Thoracic aorta (tissue), 2 donors: ENCODE data around the gene RPUSD3. TPM values are rescaled to one million over a fixed set of nuclear protein-coding genes. Genes with fewer than 3 reads are reported as not detected.

ENCODE experiments used
- ATAC-seq: fragments of 150-250 bp; one replicate; pipeline ENCODE4 v1.8.0; 2017; ENCODE audit warnings: low read depth; ENCODE audit not compliant: insufficient number of reproducible peaks, low FRiP score
- DNase-seq: peaks from one replicate; pipeline ENCODE4 v3.0.0-alpha.2; 2020; ENCODE audit warnings: low spot score
- H3K27ac ChIP-seq, 2 donors: fragments of 200-600 bp; sonication (generic); 1 replicate in 1 of 2; 2 replicates in 1 of 2; pipeline ENCODE4 v1.5.1; 2016; ENCODE audit warnings: mild to moderate bottlenecking in 2 of 2, moderate library complexity in 2 of 2
- H3K27me3 ChIP-seq: fragments of 200-600 bp; sonication (generic); replicated peaks from 2 replicates; pipeline ENCODE4 v1.6.0; 2016; ENCODE audit warnings: mild to moderate bottlenecking; ENCODE audit not compliant: insufficient read depth
- H3K36me3 ChIP-seq: fragments of 200-600 bp; sonication (generic); one replicate; pipeline ENCODE4 v1.5.1; 2016
- H3K4me1 ChIP-seq, 2 donors: fragments of 200-600 bp; sonication (generic); 1 replicate in 1 of 2; 2 replicates in 1 of 2; pipeline versions ENCODE4 v1.5.1 to v1.6.0; 2016; ENCODE audit warnings: low read depth in 2 of 2, mild to moderate bottlenecking in 1 of 2; ENCODE audit not compliant: control insufficient read depth in 1 of 2
- H3K4me3 ChIP-seq: fragments of 200-600 bp; sonication (generic); 2 replicates; pipeline ENCODE4 v1.5.1; 2016; ENCODE audit warnings: mild to moderate bottlenecking
- H3K9me3 ChIP-seq: fragments of 200-600 bp; sonication (generic); 2 replicates; pipeline ENCODE4 v1.5.1; 2016
- total RNA-seq, 2 donors: library from RNA; depleted of rRNA; stranded (reverse); fragments of >200 nt; gene quantifications; one replicate each; pipeline versions ENCODE4 v1.1.0 to v1.2.3, GENCODE V29; 2016
- TF ChIP-seq, protein P1 (sequence below): fragments of 200-600 bp; sonication (generic); IDR thresholded peaks from one replicate; pipeline ENCODE4 v1.5.1; 2019; ENCODE audit warnings: antibody characterized with exemption

RPUSD3 gene
- total RNA-seq, 2 donors from 2014 or later = 24.5 to 41.3 TPM

DNA sequence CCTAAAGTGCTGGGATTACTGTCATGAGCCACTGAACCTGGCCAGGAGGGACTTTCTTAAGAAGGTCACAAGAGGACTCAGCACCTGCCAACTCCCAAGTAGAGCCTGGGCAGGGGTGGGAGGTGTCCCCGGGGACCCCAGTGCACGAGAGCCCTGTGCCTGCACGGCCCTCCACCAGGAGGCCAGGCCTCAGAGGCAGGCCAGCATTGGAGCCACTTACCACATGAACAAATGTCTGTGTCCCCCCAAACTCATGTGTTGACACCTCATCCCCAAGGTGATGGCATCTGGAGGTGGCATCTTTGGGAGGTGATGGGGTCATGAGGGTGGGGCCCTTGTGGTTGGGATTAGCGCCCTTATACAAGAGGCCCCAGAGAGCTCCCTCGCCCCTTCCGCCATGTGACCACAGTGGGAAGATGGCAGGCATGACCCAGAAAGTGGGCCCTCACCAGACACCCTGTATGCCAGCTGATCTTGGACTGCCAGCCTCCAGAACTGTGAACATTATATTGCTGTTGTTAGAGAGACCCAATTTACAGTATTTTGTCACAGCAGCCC is 3.2 kb upstream of the RPUSD3 start:
- peaks cover 5 to 6% of the 10 kb centered on the region in 2 donors for H3K4me1 ChIP-seq
- H3K36me3 ChIP-seq = no peaks in the 10 kb centered on the region
- ATAC-seq (no peak), DNase-seq (no peak)
- no peaks in the 10 kb centered on the region for H3K9me3 ChIP-seq
- TF ChIP-seq, protein P1, sequence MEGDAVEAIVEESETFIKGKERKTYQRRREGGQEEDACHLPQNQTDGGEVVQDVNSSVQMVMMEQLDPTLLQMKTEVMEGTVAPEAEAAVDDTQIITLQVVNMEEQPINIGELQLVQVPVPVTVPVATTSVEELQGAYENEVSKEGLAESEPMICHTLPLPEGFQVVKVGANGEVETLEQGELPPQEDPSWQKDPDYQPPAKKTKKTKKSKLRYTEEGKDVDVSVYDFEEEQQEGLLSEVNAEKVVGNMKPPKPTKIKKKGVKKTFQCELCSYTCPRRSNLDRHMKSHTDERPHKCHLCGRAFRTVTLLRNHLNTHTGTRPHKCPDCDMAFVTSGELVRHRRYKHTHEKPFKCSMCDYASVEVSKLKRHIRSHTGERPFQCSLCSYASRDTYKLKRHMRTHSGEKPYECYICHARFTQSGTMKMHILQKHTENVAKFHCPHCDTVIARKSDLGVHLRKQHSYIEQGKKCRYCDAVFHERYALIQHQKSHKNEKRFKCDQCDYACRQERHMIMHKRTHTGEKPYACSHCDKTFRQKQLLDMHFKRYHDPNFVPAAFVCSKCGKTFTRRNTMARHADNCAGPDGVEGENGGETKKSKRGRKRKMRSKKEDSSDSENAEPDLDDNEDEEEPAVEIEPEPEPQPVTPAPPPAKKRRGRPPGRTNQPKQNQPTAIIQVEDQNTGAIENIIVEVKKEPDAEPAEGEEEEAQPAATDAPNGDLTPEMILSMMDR = no peak
- no peak overlapping the region for H3K4me3 ChIP-seq
- H3K27ac ChIP-seq = no peak overlapping the region
- H3K27me3 ChIP-seq = no peaks in the 10 kb centered on the region

- Histone ChIP-seq H3K27me3 (no peaks in the 10 kb centered on the region), H3K27ac (no peak overlapping the region), H3K36me3 (peaks cover 4% of the 10 kb centered on the region), H3K9me3 (no peaks in the 10 kb centered on the region), H3K4me3 (no peak overlapping the region), H3K4me1 (peaks cover 5 to 6% of the 10 kb centered on the region in 2 donors)
- DNase-seq = no peak
- ATAC-seq = no peak
- TF ChIP-seq, protein P1 = no peak
These were observed 2.4 kb upstream of the RPUSD3 start for GRCh38 chr3:9846231-9846630.

DNA sequence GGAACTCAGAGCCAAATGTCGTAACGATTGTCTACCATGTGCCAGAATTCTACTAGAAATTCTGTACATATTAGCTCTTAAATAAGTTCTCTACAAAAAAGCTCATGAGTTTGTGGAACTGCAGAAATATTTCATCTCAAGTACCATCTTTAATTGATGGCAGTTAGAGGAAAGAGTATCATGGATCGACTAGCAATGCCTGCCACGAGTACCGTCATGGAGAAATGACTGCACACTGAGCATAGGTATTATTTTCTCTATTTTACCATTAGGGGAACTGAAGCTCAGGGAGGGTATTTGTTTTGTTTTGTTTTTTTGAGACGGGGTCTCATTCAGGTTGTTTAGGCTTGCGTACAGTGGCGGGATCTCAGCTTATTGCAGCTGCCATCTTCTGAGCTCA is 2.8 kb downstream of the RPUSD3 start:
- H3K36me3 ChIP-seq = peaks cover 13% of the 10 kb centered on the region

GRCh38 chr3:9838856-9839255 is 5.0 kb downstream of the RPUSD3 start:
- H3K27me3 ChIP-seq = no peaks in the 10 kb centered on the region
- no peak overlapping the region for H3K4me3 ChIP-seq
- DNase-seq (no peak), ATAC-seq (no peak)
- H3K36me3 ChIP-seq = peaks cover 21% of the 10 kb centered on the region
- H3K9me3 ChIP-seq = no peaks in the 10 kb centered on the region
- H3K4me1 ChIP-seq = peaks cover 0 to 6% of the 10 kb centered on the region in 2 donors
- TF ChIP-seq, protein P1 = no peak
- H3K27ac ChIP-seq = no peak overlapping the region

More for the DNA sequence above, 2.8 kb downstream of the RPUSD3 start:
- no peak overlapping the region for H3K4me3 ChIP-seq
- no peak for DNase-seq
- no peak overlapping the region for H3K27ac ChIP-seq
- no peak for ATAC-seq
- peaks cover 5 to 6% of the 10 kb centered on the region in 2 donors for H3K4me1 ChIP-seq
- H3K9me3 ChIP-seq = no peaks in the 10 kb centered on the region
- no peaks in the 10 kb centered on the region for H3K27me3 ChIP-seq
- TF ChIP-seq, protein P1 = no peak

GRCh38 chr3:9837701-9838582 is 5.9 kb downstream of the RPUSD3 start:
- no peak for ATAC-seq
- H3K4me3 ChIP-seq = no peak overlapping the region
- no peaks in the 10 kb centered on the region for H3K27me3 ChIP-seq
- TF ChIP-seq, protein P1 = no peak
- H3K36me3 ChIP-seq = peaks cover 21% of the 10 kb centered on the region
- peaks cover 0 to 5% of the 10 kb centered on the region in 2 donors for H3K4me1 ChIP-seq
- H3K27ac ChIP-seq = no peak overlapping the region
- H3K9me3 ChIP-seq = no peaks in the 10 kb centered on the region
- no peak for DNase-seq
